Measurements from ENCODE around the gene NAA10. TPM values are rescaled to one million over a fixed set of nuclear protein-coding genes. Genes with fewer than 3 reads are reported as not detected.

NAA10 gene
- total and polyA plus RNA-seq, 2 experiments from 2014 or later = 90.1 to 186 TPM

- TF ChIP-seq, protein P1, sequence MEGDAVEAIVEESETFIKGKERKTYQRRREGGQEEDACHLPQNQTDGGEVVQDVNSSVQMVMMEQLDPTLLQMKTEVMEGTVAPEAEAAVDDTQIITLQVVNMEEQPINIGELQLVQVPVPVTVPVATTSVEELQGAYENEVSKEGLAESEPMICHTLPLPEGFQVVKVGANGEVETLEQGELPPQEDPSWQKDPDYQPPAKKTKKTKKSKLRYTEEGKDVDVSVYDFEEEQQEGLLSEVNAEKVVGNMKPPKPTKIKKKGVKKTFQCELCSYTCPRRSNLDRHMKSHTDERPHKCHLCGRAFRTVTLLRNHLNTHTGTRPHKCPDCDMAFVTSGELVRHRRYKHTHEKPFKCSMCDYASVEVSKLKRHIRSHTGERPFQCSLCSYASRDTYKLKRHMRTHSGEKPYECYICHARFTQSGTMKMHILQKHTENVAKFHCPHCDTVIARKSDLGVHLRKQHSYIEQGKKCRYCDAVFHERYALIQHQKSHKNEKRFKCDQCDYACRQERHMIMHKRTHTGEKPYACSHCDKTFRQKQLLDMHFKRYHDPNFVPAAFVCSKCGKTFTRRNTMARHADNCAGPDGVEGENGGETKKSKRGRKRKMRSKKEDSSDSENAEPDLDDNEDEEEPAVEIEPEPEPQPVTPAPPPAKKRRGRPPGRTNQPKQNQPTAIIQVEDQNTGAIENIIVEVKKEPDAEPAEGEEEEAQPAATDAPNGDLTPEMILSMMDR (IDR thresholded peaks at IDR 0.05; ENCODE audit: low read depth, low read length) = no peak
- DNase-seq (ENCODE audit: low read depth in 1 of 2, low spot score in 1 of 2) = no peak
- peak overlapping the region; percentile 100 for H3K27ac ChIP-seq
These were observed 39.3 kb upstream of the NAA10 start for GRCh38 chrX:153974003-153974725.

GRCh38 chrX:153973127-153974002 is 38.5 kb upstream of the NAA10 start:
- Histone ChIP-seq H3K36me3 (peaks cover 2% of the 10 kb centered on the region), H3K27ac (peak overlapping the region; percentile 100), H3K27me3 (no peaks in the 10 kb centered on the region), H3K4me1 (ENCODE audit: low read depth) (no peaks in the 10 kb centered on the region), H3K4me3 (peak overlapping the region; percentile 77), H3K9me3 (ENCODE audit: low read depth) (no peaks in the 10 kb centered on the region)
- no peak for DNase-seq (ENCODE audit: low read depth in 1 of 2, low spot score in 1 of 2)
- TF ChIP-seq, protein P1 (IDR thresholded peaks at IDR 0.05; ENCODE audit: low read depth, low read length) = no peak

More at GRCh38 chrX:153974003-153974725, 39.3 kb upstream of the NAA10 start:
- peaks cover 2% of the 10 kb centered on the region for H3K36me3 ChIP-seq
- H3K4me3 ChIP-seq = no peak overlapping the region
- no peaks in the 10 kb centered on the region for H3K4me1 ChIP-seq (ENCODE audit: low read depth)
- no peaks in the 10 kb centered on the region for H3K9me3 ChIP-seq (ENCODE audit: low read depth)
- H3K27me3 ChIP-seq = no peaks in the 10 kb centered on the region

GRCh38 chrX:153972368-153973126 is 37.7 kb upstream of the NAA10 start, which contains the start of gene TMEM187:
TSS of gene TMEM187 (plus strand) at chrX:153972754. CDS start at chrX:153982063, 9,309 bp downstream.
- TF ChIP-seq, protein P1 (IDR thresholded peaks at IDR 0.05; ENCODE audit: low read depth, low read length) = no peak
- Histone ChIP-seq H3K4me1 (ENCODE audit: low read depth) (no peaks in the 10 kb centered on the region), H3K9me3 (ENCODE audit: low read depth) (no peaks in the 10 kb centered on the region), H3K4me3 (peak within 1 kb of the TSS; percentile 77), H3K36me3 (peaks cover 2% of the 10 kb centered on the region), H3K27me3 (no peaks in the 10 kb centered on the region), H3K27ac (peak within 1 kb of the TSS; percentile 100)
- DNase-seq (ENCODE audit: low read depth in 1 of 2, low spot score in 1 of 2) = peak; percentile 85 to 86

DNA sequence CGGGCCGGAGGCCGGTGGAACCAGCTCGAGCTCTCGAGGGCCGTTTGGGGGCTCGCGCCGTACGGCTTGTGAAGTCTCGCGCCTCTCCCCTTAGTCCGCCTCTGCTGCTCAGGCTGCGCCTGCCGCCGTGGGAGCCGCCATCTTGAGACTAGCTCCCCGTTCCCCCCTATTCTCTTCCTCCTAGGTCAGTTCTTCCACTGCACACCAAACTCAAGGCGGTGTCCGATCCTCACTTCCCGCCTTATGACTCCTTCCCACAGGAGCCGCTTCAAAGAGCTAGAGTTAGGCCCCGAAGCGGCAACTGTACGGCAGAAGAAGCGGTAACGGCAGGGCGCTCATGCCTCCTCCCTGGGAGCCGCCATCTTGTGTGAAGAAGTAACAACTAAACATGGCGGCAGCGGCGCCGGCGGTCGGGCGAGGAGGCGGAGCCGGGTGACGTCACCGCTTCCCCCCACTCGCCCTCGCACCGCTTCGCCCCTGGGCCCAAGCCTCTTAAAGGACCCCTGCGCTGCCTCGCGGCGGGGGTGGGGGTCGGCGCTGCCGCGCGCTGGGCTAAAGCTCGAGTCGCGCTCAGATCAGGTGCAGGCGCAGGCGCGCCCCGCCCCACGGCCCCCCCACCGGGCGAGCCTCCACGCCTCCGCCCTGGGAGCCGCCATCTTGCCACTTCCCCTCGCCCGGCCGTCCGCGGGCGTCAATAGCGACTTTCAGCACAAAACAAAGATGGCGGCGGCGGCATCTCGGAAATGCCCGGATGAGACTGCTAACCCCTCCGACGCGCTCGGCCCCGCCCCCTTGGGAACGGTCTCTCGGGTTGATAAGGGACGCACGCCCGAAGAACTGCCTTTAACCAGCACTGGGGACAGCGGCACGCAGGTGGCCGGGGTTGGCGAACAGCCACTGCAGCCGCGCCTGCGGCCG is 36.9 kb upstream of the NAA10 start, which contains the start of gene HCFC1:
TSS of gene HCFC1 (minus strand) at position 369 of the 918 bp plus-strand sequence. CDS start 978 bp downstream, outside the sequence.
- Histone ChIP-seq H3K36me3 (peaks cover 2% of the 10 kb centered on the region), H3K9me3 (ENCODE audit: low read depth) (no peaks in the 10 kb centered on the region), H3K27ac (peak within 1 kb of the TSS; percentile 100), H3K4me3 (peak within 1 kb of the TSS; percentile 77), H3K4me1 (ENCODE audit: low read depth) (no peaks in the 10 kb centered on the region), H3K27me3 (no peaks in the 10 kb centered on the region)
- DNase-seq (ENCODE audit: low read depth in 1 of 2, low spot score in 1 of 2) = peak; percentile 89 to 92
- TF ChIP-seq, protein P1 (IDR thresholded peaks at IDR 0.05; ENCODE audit: low read depth, low read length) = no peak
